SJSA1 (cell line): ENCODE data around the gene VSNL1. TPM values are rescaled to one million over a fixed set of nuclear protein-coding genes. Genes with fewer than 3 reads are reported as not detected.

Experiments used
- DNase-seq, 2 experiments: peaks; one replicate each; pipeline ENCODE4 v3.0.0-alpha.2; 2015 to 2020; ENCODE audit warnings: low spot score in 2 of 2, low read depth in 1 of 2
- H3K27ac ChIP-seq: fragments of 250-450 bp; sonication (Bioruptor Pico); 2 replicates; pipeline ENCODE4 v1.5.1; 2020; ENCODE audit warnings: mild to moderate bottlenecking, moderate library complexity
- H3K27me3 ChIP-seq: fragments of 250-450 bp; sonication (Bioruptor Pico); replicated peaks from 2 replicates; pipeline ENCODE4 v1.5.1; 2020; ENCODE audit warnings: mild to moderate bottlenecking, moderate library complexity
- H3K36me3 ChIP-seq: fragments of 250-450 bp; sonication (Bioruptor Pico); 2 replicates; pipeline ENCODE4 v1.5.1; 2020; ENCODE audit warnings: mild to moderate bottlenecking
- H3K4me1 ChIP-seq: fragments of 250-450 bp; sonication (Bioruptor Pico); replicated peaks from 2 replicates; pipeline ENCODE4 v1.6.1; 2021; ENCODE audit warnings: mild to moderate bottlenecking
- H3K4me3 ChIP-seq: fragments of 250-450 bp; sonication (Bioruptor Pico); 2 replicates; pipeline ENCODE4 v1.5.1; 2020; ENCODE audit warnings: mild to moderate bottlenecking
- H3K9me3 ChIP-seq: fragments of 250-450 bp; sonication (Bioruptor Pico); replicated peaks from 2 replicates; pipeline ENCODE4 v1.5.1; 2020; ENCODE audit warnings: mild to moderate bottlenecking
- total RNA-seq: library from RNA; depleted of rRNA; stranded (reverse); fragments of >200 nt; shearing (Covaris generic); gene quantifications from 2 replicates; pipeline ENCODE4 v1.2.3, GENCODE V29; 2014

The VSNL1 gene
- total RNA-seq, 1 experiment from 2014 or later, result 1.00 TPM

GRCh38 chr2:17533546-17533945 lies 7.0 kb upstream of the VSNL1 start:
- H3K27ac ChIP-seq, result no peak overlapping the region
- no peaks in the 10 kb centered on the region for H3K9me3 ChIP-seq
- no peaks in the 10 kb centered on the region for H3K36me3 ChIP-seq

GRCh38 chr2:17536416-17536815 lies 4.1 kb upstream of the VSNL1 start:
- DNase-seq, result no peak
- H3K4me1 ChIP-seq, result peaks cover 15% of the 10 kb centered on the region; the same call in 1 of the 2 replicates
- H3K27ac ChIP-seq, result no peak overlapping the region
- no peak overlapping the region for H3K4me3 ChIP-seq
- H3K27me3 ChIP-seq, result peaks cover 20% of the 10 kb centered on the region
- H3K9me3 ChIP-seq, result no peaks in the 10 kb centered on the region
- H3K36me3 ChIP-seq, result no peaks in the 10 kb centered on the region

More at GRCh38 chr2:17533546-17533945, 7.0 kb upstream of the VSNL1 start:
- no peak overlapping the region for H3K4me3 ChIP-seq
- peaks cover 9% of the 10 kb centered on the region; the same call in 1 of the 2 replicates for H3K27me3 ChIP-seq
- peaks cover 6% of the 10 kb centered on the region; the same call in 1 of the 2 replicates for H3K4me1 ChIP-seq
- no peak for DNase-seq

GRCh38 chr2:17538022-17538843 lies 2.3 kb upstream of the VSNL1 start:
- no peaks in the 10 kb centered on the region for H3K36me3 ChIP-seq
- peaks cover 26% of the 10 kb centered on the region for H3K27me3 ChIP-seq
- no peaks in the 10 kb centered on the region for H3K9me3 ChIP-seq
- H3K4me1 ChIP-seq, result peaks cover 15% of the 10 kb centered on the region; the same call in 1 of the 2 replicates
- DNase-seq, result no peak
- H3K27ac ChIP-seq, result no peak overlapping the region
- H3K4me3 ChIP-seq, result peak overlapping the region; percentile 42

GRCh38 chr2:17538844-17539554 lies 1.5 kb upstream of the VSNL1 start:
- peak; percentile 64 to 77 for DNase-seq
- Histone ChIP-seq H3K9me3 (no peaks in the 10 kb centered on the region), H3K4me1 (peaks cover 15% of the 10 kb centered on the region; the same call in 1 of the 2 replicates), H3K27ac (0 out of 2 replicates have a peak overlapping the region, but pooled peaks have one; percentile 4), H3K4me3 (peak overlapping the region; percentile 42), H3K36me3 (no peaks in the 10 kb centered on the region), H3K27me3 (peaks cover 26% of the 10 kb centered on the region)

- 0 out of 2 replicates have a peak overlapping the region, but pooled peaks have one; percentile 4 for H3K27ac ChIP-seq
- peak in 1 of 2 experiments; percentile 9 for DNase-seq
- H3K27me3 ChIP-seq, result peaks cover 30% of the 10 kb centered on the region
- no peaks in the 10 kb centered on the region for H3K36me3 ChIP-seq
- H3K4me1 ChIP-seq, result peaks cover 15% of the 10 kb centered on the region; the same call in 1 of the 2 replicates
- peak overlapping the region; percentile 42 for H3K4me3 ChIP-seq
- H3K9me3 ChIP-seq, result no peaks in the 10 kb centered on the region
These were observed 844 bp upstream of the VSNL1 start for GRCh38 chr2:17539611-17540092.

DNA sequence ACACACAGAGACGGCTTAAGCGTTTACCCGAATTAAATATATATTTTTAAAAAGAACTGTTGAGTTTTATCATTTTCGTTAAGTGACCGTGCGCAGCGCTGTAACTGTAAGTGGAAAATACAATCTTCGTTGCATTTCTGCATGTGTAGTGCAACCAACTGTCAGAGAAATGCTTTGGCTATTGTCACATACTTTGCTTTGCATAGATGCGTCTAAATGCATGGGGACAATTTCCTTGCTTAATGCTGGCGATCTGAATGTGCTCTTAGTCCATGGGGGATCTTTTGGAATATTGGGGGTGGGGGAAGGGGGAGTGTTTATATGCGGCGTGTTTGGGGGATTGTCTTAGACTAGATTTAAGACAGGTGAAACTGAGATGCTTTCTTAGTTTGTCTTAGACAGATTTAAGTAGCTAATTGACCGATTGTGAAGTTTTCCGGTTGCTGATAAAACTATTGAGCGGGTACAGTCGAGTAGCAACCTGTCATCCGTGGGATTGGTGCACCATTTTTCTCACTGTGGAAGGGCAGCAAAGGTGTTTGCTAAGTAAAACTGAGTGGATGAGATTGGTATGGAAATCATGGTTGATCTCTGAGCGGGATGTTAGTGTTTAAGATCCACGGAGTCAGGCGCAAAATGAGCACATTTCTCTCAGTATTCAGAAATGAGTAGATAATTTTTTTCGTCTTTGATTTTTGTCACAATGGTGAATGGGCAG lies 476 bp downstream of the VSNL1 start:
- Histone ChIP-seq H3K36me3 (no peaks in the 10 kb centered on the region), H3K27ac (no peak overlapping the region), H3K9me3 (no peaks in the 10 kb centered on the region), H3K27me3 (peaks cover 30% of the 10 kb centered on the region), H3K4me1 (peaks cover 15% of the 10 kb centered on the region; the same call in 1 of the 2 replicates), H3K4me3 (peak overlapping the region; percentile 42)
- DNase-seq, result no peak

GRCh38 chr2:17541531-17541950 lies 1.0 kb downstream of the VSNL1 start:
- Histone ChIP-seq H3K27me3 (peaks cover 30% of the 10 kb centered on the region), H3K4me1 (peaks cover 15% of the 10 kb centered on the region; the same call in 1 of the 2 replicates), H3K9me3 (no peaks in the 10 kb centered on the region), H3K27ac (no peak overlapping the region), H3K4me3 (peak overlapping the region; percentile 42), H3K36me3 (no peaks in the 10 kb centered on the region)
- no peak for DNase-seq

GRCh38 chr2:17542471-17542870 lies 2.0 kb downstream of the VSNL1 start:
- peaks cover 15% of the 10 kb centered on the region; the same call in 1 of the 2 replicates for H3K4me1 ChIP-seq
- H3K9me3 ChIP-seq, result no peaks in the 10 kb centered on the region
- H3K4me3 ChIP-seq, result no peak overlapping the region
- no peak for DNase-seq
- H3K27me3 ChIP-seq, result peaks cover 29% of the 10 kb centered on the region
- H3K36me3 ChIP-seq, result no peaks in the 10 kb centered on the region
- no peak overlapping the region for H3K27ac ChIP-seq

- H3K36me3 ChIP-seq, result no peaks in the 10 kb centered on the region
- no peak overlapping the region for H3K4me3 ChIP-seq
- H3K27me3 ChIP-seq, result peaks cover 25% of the 10 kb centered on the region
- no peaks in the 10 kb centered on the region for H3K9me3 ChIP-seq
- peaks cover 12% of the 10 kb centered on the region; the same call in 1 of the 2 replicates for H3K4me1 ChIP-seq
- no peak for DNase-seq
- H3K27ac ChIP-seq, result no peak overlapping the region
These were observed 2.7 kb downstream of the VSNL1 start for GRCh38 chr2:17543131-17543660.

DNA sequence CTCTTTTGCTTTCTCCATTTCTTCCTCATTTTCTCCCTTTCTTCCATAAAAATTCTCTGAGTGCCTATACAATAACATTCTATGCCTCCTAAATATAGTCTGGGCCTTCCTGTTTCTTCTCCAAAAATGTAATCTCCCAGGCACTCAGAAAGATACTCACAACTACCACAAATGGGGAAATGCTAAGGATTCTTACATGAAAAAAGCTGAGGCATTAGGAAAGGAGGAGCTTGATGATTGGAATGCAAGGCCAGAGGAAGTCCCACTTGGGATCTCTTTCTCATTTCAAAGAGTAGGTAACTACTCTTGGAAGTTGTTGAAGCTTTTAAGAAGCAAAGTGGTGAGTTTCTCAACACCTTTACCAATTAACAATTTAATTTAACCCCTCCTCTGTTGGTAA lies 3.4 kb downstream of the VSNL1 start:
- DNase-seq, result no peak
- H3K36me3 ChIP-seq, result no peaks in the 10 kb centered on the region
- H3K9me3 ChIP-seq, result no peaks in the 10 kb centered on the region
- no peak overlapping the region for H3K27ac ChIP-seq
- H3K4me3 ChIP-seq, result no peak overlapping the region
- peaks cover 9% of the 10 kb centered on the region; the same call in 1 of the 2 replicates for H3K4me1 ChIP-seq
- H3K27me3 ChIP-seq, result peaks cover 21% of the 10 kb centered on the region

DNA sequence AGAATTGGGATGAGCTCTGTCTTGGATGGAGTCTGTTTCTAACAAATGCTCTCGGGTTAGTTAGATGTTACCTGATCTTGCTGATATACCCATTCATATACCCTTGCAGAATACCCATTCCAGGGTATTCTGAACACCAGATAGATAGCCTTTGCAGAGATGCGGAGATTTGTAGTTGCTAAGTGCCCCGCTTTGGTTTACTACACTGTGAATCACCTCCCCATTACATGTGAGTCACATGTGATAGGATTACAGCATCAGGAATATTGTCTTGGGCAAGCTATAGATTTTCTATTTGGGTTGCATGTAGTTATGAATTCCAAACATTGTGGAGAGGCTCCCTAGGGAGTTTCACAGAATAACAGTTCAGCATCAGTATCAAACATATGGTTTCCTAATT lies 3.8 kb downstream of the VSNL1 start:
- H3K36me3 ChIP-seq, result no peaks in the 10 kb centered on the region
- no peak overlapping the region for H3K4me3 ChIP-seq
- H3K27ac ChIP-seq, result no peak overlapping the region
- H3K27me3 ChIP-seq, result peaks cover 19% of the 10 kb centered on the region
- no peaks in the 10 kb centered on the region for H3K9me3 ChIP-seq
- no peak for DNase-seq
- H3K4me1 ChIP-seq, result peaks cover 6% of the 10 kb centered on the region; the same call in 1 of the 2 replicates

GRCh38 chr2:17545680-17546613 lies 5.5 kb downstream of the VSNL1 start:
- H3K4me3 ChIP-seq, result no peak overlapping the region
- H3K4me1 ChIP-seq, result no peaks in the 10 kb centered on the region
- H3K9me3 ChIP-seq, result no peaks in the 10 kb centered on the region
- no peaks in the 10 kb centered on the region for H3K36me3 ChIP-seq
- H3K27me3 ChIP-seq, result peaks cover 15% of the 10 kb centered on the region
- DNase-seq, result no peak
- H3K27ac ChIP-seq, result no peak overlapping the region
